WTC11 (cell line): ENCODE data around the gene DDX10.

Experiments used
- CTCF ChIP-seq: fragments of 200-600 bp; IDR thresholded peaks from 2 replicates; pipeline ENCODE4 v1.8.0; 2022; ENCODE audit warnings: antibody characterized with exemption
- NFYB ChIP-seq: sonication (generic); formaldehyde crosslinking; conservative IDR thresholded peaks from 2 replicates; pipeline ENCODE4 v1.8.0; 2022; ENCODE audit warnings: low read depth, missing genetic modification reagents

DNA sequence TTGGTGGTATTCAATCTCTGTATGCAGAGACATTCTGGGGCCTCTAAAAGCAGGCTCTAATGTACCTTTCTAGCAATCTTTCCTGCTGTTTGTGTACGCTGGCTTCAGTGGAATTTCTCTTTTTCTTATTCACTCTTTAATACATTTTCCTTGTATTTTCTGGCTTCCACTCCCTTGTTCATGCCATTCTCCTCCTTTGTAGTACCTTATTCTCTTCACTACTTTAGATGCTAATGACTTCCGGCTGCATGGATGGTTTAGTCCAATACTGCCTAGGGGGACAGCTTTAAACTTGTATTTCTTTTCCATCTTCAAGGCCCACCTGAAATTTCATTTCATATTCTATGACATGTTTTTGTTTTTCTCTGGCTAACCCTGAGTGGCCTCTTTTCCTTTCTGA lies 40.2 kb downstream of the DDX10 start:
- TF ChIP-seq CTCF = no peak
- TF ChIP-seq NFYB = no peak
